NT2/D1 (cell line): Measurements from ENCODE around the gene EPS8L1.

Experiments
- YY1 ChIP-seq: IDR thresholded peaks from 2 replicates; pipeline ENCODE4 v1.6.1; 2011; ENCODE audit not compliant: insufficient read length, insufficient read depth
- ZNF274 ChIP-seq: IDR thresholded peaks from 2 replicates; pipeline ENCODE4 v1.6.1; 2011; ENCODE audit warnings: mild to moderate bottlenecking, low read depth, low read length

- TF ChIP-seq YY1 (no peak), ZNF274 (no peak)
Observed at GRCh38 chr19:55115446-55116065, 39.9 kb downstream of the EPS8L1 start.
